ENCODE measurements around the gene ZBED3.
"Not testable (repeated sequence)": the region's sequence is repeated elsewhere in the genome, so short reads cannot be mapped to it uniquely, and the experiment has no call there.

The ZBED3 gene

GRCh38 chr5:77086689-77087483 is at the start of gene ZBED3:
TSS of gene ZBED3 (minus strand) at chr5:77087285. CDS start at chr5:77077878, 9,407 bp downstream.
- peak; percentile 33 for DNase-seq (ENCODE audit: low read depth)

GRCh38 chr5:77133061-77133758 is 46.1 kb upstream of the ZBED3 start:
- no peak for DNase-seq (ENCODE audit: low read depth)

GRCh38 chr5:77131361-77131760 is 44.3 kb upstream of the ZBED3 start:
- no peak for DNase-seq (ENCODE audit: low read depth)

- DNase-seq (ENCODE audit: low read depth), result no peak
These were observed 42.4 kb upstream of the ZBED3 start for GRCh38 chr5:77129391-77129990.

GRCh38 chr5:77128411-77129061 is 41.5 kb upstream of the ZBED3 start:
- DNase-seq (ENCODE audit: low read depth), result no peak

GRCh38 chr5:77123057-77123456 is 36.0 kb upstream of the ZBED3 start:
- DNase-seq (ENCODE audit: low read depth), result no peak

GRCh38 chr5:77120706-77121105 is 33.6 kb upstream of the ZBED3 start:
- DNase-seq (ENCODE audit: low read depth), result no peak

GRCh38 chr5:77120086-77120485 is 33.0 kb upstream of the ZBED3 start:
- no peak for DNase-seq (ENCODE audit: low read depth)

- no peak for DNase-seq (ENCODE audit: low read depth)
These were observed 30.1 kb upstream of the ZBED3 start for GRCh38 chr5:77117161-77117560.

- DNase-seq (ENCODE audit: low read depth), result not testable (repeated sequence)
These were observed 19.9 kb upstream of the ZBED3 start for GRCh38 chr5:77107035-77107434.

- DNase-seq (ENCODE audit: low read depth), result no peak
These were observed 17.7 kb upstream of the ZBED3 start for GRCh38 chr5:77104813-77105212.

GRCh38 chr5:77103457-77103856 is 16.4 kb upstream of the ZBED3 start:
- no peak for DNase-seq (ENCODE audit: low read depth)

GRCh38 chr5:77102549-77102948 is 15.5 kb upstream of the ZBED3 start:
- no peak for DNase-seq (ENCODE audit: low read depth)

GRCh38 chr5:77101298-77101697 is 14.2 kb upstream of the ZBED3 start:
- no peak for DNase-seq (ENCODE audit: low read depth)

- DNase-seq (ENCODE audit: low read depth), result no peak
These were observed 8.1 kb upstream of the ZBED3 start for GRCh38 chr5:77095189-77095588.

GRCh38 chr5:77087484-77088261 is 588 bp upstream of the ZBED3 start:
- DNase-seq (ENCODE audit: low read depth), result no peak

- DNase-seq (ENCODE audit: low read depth), result no peak
These were observed 757 bp downstream of the ZBED3 start for GRCh38 chr5:77086368-77086688.

GRCh38 chr5:77083088-77083487 is 4.0 kb downstream of the ZBED3 start:
- no peak for DNase-seq (ENCODE audit: low read depth)

- DNase-seq (ENCODE audit: low read depth), result no peak
These were observed 4.8 kb downstream of the ZBED3 start for GRCh38 chr5:77082280-77082679.

- DNase-seq (ENCODE audit: low read depth), result no peak
These were observed 6.2 kb downstream of the ZBED3 start for GRCh38 chr5:77080905-77081304.

- not testable (repeated sequence) for DNase-seq (ENCODE audit: low read depth)
These were observed 6.6 kb downstream of the ZBED3 start for GRCh38 chr5:77080479-77080878.

GRCh38 chr5:77077829-77078176 is 9.3 kb downstream of the ZBED3 start:
- no peak for DNase-seq (ENCODE audit: low read depth)

Data from stimulated activated CD8-positive, alpha-beta memory T cell treated with anti-CD3 and anti-CD28 coated beads, Interleukin-7, amount 100 ng/mL, for 24 hours (primary cell).